CD14-positive monocyte (primary cell): Measurements from ENCODE around the gene BUD31. TPM values are rescaled to one million over a fixed set of nuclear protein-coding genes. Genes with fewer than 3 reads are reported as not detected.
"Not testable (repeated sequence)": the region's sequence is repeated elsewhere in the genome, so short reads cannot be mapped to it uniquely, and the experiment has no call there.

Source experiments
- DNase-seq, 3 donors: peaks; one replicate each; pipeline ENCODE4 v3.0.0-alpha.2; 2011 to 2022
- H2AFZ ChIP-seq: 2 replicates; pipeline ENCODE4 v1.6.0; 2012; ENCODE audit warnings: mild to moderate bottlenecking, low read depth, low read length, inconsistent platforms; ENCODE audit not compliant: insufficient read depth, poor library complexity, severe bottlenecking
- H3K27ac ChIP-seq, 2 donors: 1 replicate in 1 of 2; 2 replicates in 1 of 2; pipeline ENCODE4 v1.5.1; 2012 to 2013; ENCODE audit warnings: low read length in 2 of 2, control low read depth in 1 of 2, inconsistent platforms in 1 of 2, low read depth in 1 of 2, mild to moderate bottlenecking in 1 of 2
- H3K27me3 ChIP-seq, 2 donors: one replicate each; pipeline versions ENCODE4 v1.6.0 to v1.6.1; 2011 to 2013; ENCODE audit warnings: low read length in 2 of 2; ENCODE audit not compliant: control insufficient read depth in 2 of 2, insufficient read depth in 2 of 2
- H3K36me3 ChIP-seq, 2 donors: replicated peaks in 1 of 2; 1 replicate in 1 of 2; 2 replicates in 1 of 2; pipeline versions ENCODE4 v1.5.1 to v1.6.1; 2012 to 2013; ENCODE audit warnings: low read length in 2 of 2, control low read depth in 1 of 2, inconsistent platforms in 1 of 2, mild to moderate bottlenecking in 1 of 2; ENCODE audit not compliant: insufficient read depth in 2 of 2, control insufficient read depth in 1 of 2
- H3K4me1 ChIP-seq, 2 donors: 1 replicate in 1 of 2; 2 replicates in 1 of 2; pipeline versions ENCODE4 v1.5.1 to v1.6.1; 2012 to 2013; ENCODE audit warnings: low read length in 2 of 2, control low read depth in 1 of 2, inconsistent platforms in 1 of 2, mild to moderate bottlenecking in 1 of 2, moderate library complexity in 1 of 2; ENCODE audit not compliant: insufficient read depth in 2 of 2, control insufficient read depth in 1 of 2
- H3K4me2 ChIP-seq: replicated peaks from 2 replicates; pipeline ENCODE3; 2012; ENCODE audit warnings: low read length, moderate library complexity, mild to moderate bottlenecking; ENCODE audit not compliant: poor library complexity, severe bottlenecking; ENCODE audit errors: extremely low read depth
- H3K4me3 ChIP-seq, 3 experiments: fragments of 200-600 bp in 1 of 3; sonication (generic) in 1 of 3; replicated peaks in 1 of 3; 1 replicate in 2 of 3; 2 replicates in 1 of 3; pipeline ENCODE4 v1.5.1; 2011 to 2013; ENCODE audit warnings: low read length in 3 of 3, mild to moderate bottlenecking in 3 of 3, control low read depth in 2 of 3, low read depth in 2 of 3, inconsistent platforms in 1 of 3, moderate library complexity in 1 of 3
- H3K79me2 ChIP-seq: 2 replicates; pipeline ENCODE4 v1.6.0; 2012; ENCODE audit warnings: mild to moderate bottlenecking, control low read depth, inconsistent platforms, low read length, moderate library complexity; ENCODE audit not compliant: insufficient read depth
- H3K9ac ChIP-seq: 2 replicates; pipeline ENCODE4 v1.6.0; 2017; ENCODE audit warnings: low read length, mild to moderate bottlenecking; ENCODE audit not compliant: insufficient read depth, poor library complexity, severe bottlenecking
- H3K9me3 ChIP-seq, 2 donors: replicated peaks in 1 of 2; 1 replicate in 1 of 2; 2 replicates in 1 of 2; pipeline versions ENCODE4 v1.5.1 to v1.6.1; 2012 to 2013; ENCODE audit warnings: low read length in 2 of 2, control low read depth in 1 of 2; ENCODE audit not compliant: control insufficient read depth in 1 of 2, insufficient read depth in 1 of 2
- H4K20me1 ChIP-seq: 2 replicates; pipeline ENCODE4 v1.6.0; 2012; ENCODE audit warnings: mild to moderate bottlenecking, low read length, control low read depth, moderate library complexity; ENCODE audit not compliant: insufficient read depth
- H3K27ac Mint-ChIP-seq, 7 donors: one replicate each; pipeline ENCODE4 v1.8.0; 2020; ENCODE audit warnings: mild to moderate bottlenecking in 7 of 7, mixed read lengths in 7 of 7, moderate library complexity in 6 of 7, inconsistent platforms in 2 of 7
- H3K27me3 Mint-ChIP-seq, 3 donors: one replicate each; pipeline ENCODE4 v1.8.0; 2021 to 2022; ENCODE audit warnings: low read depth in 3 of 3, mild to moderate bottlenecking in 3 of 3, mixed read lengths in 3 of 3, moderate library complexity in 3 of 3, inconsistent platforms in 1 of 3
- H3K36me3 Mint-ChIP-seq, 2 donors: one replicate each; pipeline ENCODE4 v1.8.0; 2020; ENCODE audit warnings: mixed read lengths in 2 of 2, inconsistent platforms in 1 of 2, mild to moderate bottlenecking in 1 of 2
- H3K4me1 Mint-ChIP-seq: one replicate; pipeline ENCODE4 v1.8.0; 2020; ENCODE audit warnings: mild to moderate bottlenecking, mixed read lengths
- H3K4me3 Mint-ChIP-seq, 2 donors: one replicate each; pipeline ENCODE4 v1.8.0; 2020; ENCODE audit warnings: mild to moderate bottlenecking in 2 of 2, mixed read lengths in 2 of 2, moderate library complexity in 1 of 2
- H3K9me3 Mint-ChIP-seq, 7 donors: one replicate each; pipeline ENCODE4 v1.8.0; 2020 to 2022; ENCODE audit warnings: mixed read lengths in 7 of 7, mild to moderate bottlenecking in 6 of 7, moderate library complexity in 6 of 7, inconsistent platforms in 2 of 7
- WGBS: methylation state at CpG from one replicate; pipeline ENCODE4 v1.1.5; 2013; ENCODE audit warnings: missing lambda C conversion rate; ENCODE audit not compliant: insufficient coverage; 5-methylcytosine and 5-hydroxymethylcytosine counted together
- intact Hi-C, 2 donors: fragments of 100-400 bp; cut with micrococcal nuclease; formaldehyde crosslinking; loops; one replicate each; pipeline versions ENCODE4 v1.15.0 to v1.15.1; 2023
- polyA plus RNA-seq, 3 donors: library from polyadenylated mRNA; depleted of rRNA in 1 of 3; unstranded in 2 of 3; stranded (reverse) in 1 of 3; fragments of 300-500 nt in 2 of 3; fragments of >200 nt in 1 of 3; fragmentation: Illumina TruSeq in 2 of 3; gene quantifications; 1 replicate in 2 of 3; 2 replicates in 1 of 3; pipeline ENCODE4 v1.2.3, GENCODE V29; 2012 to 2021
- TF ChIP-seq, protein P1 (sequence below): fragments of 200-600 bp; IDR thresholded peaks from one replicate; pipeline ENCODE4 v1.8.0; 2022; ENCODE audit warnings: antibody characterized with exemption, mild to moderate bottlenecking

BUD31 gene
- polyA plus RNA-seq, 3 donors = 34.3 to 256 (median 241) TPM

DNA sequence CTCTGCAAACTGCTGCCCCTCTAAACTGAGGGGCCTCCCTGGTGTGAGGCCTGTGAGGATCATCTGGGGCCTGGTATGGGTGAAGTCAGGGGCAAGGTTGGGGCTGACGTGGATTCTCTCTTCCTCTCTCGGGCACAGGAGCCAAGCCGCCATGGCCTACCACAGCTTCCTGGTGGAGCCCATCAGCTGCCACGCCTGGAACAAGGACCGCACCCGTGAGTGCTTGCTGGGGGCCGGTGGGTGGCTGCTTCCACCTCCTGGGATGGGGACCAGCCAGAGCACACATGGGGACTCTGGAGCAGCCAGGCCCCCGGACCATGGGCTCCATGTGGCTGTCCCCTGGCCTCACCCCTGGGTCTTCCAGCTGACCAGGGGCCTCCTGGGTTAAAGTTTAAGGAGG, 23.2 kb upstream of the BUD31 start:
- no peaks in the 10 kb centered on the region for H3K9me3 ChIP-seq
- Mint-ChIP-seq H3K4me1 (peaks cover 47% of the 10 kb centered on the region), H3K4me3 (no peak overlapping the region), H3K9me3 (no peaks in the 10 kb centered on the region), H3K36me3 (peaks cover 44 to 90% of the 10 kb centered on the region in 2 donors), H3K27ac (peak overlapping the region; percentile 65 to 88 (median 77)), H3K27me3 (peaks cover 0 to 3% (median 0%) of the 10 kb centered on the region in 3 donors)
- TF ChIP-seq, protein P1, sequence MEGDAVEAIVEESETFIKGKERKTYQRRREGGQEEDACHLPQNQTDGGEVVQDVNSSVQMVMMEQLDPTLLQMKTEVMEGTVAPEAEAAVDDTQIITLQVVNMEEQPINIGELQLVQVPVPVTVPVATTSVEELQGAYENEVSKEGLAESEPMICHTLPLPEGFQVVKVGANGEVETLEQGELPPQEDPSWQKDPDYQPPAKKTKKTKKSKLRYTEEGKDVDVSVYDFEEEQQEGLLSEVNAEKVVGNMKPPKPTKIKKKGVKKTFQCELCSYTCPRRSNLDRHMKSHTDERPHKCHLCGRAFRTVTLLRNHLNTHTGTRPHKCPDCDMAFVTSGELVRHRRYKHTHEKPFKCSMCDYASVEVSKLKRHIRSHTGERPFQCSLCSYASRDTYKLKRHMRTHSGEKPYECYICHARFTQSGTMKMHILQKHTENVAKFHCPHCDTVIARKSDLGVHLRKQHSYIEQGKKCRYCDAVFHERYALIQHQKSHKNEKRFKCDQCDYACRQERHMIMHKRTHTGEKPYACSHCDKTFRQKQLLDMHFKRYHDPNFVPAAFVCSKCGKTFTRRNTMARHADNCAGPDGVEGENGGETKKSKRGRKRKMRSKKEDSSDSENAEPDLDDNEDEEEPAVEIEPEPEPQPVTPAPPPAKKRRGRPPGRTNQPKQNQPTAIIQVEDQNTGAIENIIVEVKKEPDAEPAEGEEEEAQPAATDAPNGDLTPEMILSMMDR = no peak
- no peaks in the 10 kb centered on the region for H3K27me3 ChIP-seq
- no peak overlapping the region for H3K4me3 ChIP-seq
- no peak for DNase-seq
- peaks cover 99% of the 10 kb centered on the region for H4K20me1 ChIP-seq
- H3K4me1 ChIP-seq = peaks cover 42 to 64% of the 10 kb centered on the region in 2 donors
- H3K79me2 ChIP-seq = peaks cover 97% of the 10 kb centered on the region
- intact Hi-C loops = no loop called here
- H2AFZ ChIP-seq = no peak overlapping the region
- 11% methylated on average over 8 of the region's 8 CpGs for WGBS
- peak overlapping the region; percentile 12 for H3K9ac ChIP-seq
- peak overlapping the region; percentile 62 to 72 for H3K27ac ChIP-seq
- H3K36me3 ChIP-seq = peaks cover 79 to 88% of the 10 kb centered on the region in 2 donors
- peak overlapping the region; percentile 27 for H3K4me2 ChIP-seq

DNA sequence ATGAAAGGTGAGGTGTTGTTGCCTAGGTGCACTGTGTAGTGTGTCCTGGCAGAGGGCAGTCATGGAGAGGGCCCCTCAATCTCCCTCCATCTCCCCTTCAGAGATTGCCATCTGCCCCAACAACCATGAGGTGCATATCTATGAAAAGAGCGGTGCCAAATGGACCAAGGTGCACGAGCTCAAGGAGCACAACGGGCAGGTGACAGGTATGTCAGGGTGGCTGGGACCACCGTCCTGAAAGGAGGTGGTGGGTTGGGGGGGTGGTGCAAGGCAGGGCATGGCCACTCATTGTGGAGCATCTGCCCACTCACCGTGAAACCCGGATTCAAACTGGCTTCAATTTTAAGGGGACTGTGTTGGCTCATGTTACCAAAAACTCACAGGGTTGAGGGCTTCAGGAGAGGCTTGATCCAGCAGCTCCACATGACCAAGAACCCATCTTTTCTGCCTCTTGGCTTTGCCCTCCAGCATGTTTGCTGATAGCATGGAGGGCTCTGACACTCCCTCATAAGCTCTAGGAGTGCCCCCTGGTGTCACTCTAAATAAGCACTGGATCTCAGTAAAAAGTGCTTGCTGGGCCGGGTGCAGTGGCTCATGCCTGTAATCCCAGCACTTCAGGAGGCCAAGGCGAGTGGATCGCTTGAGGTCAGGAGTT, 22.1 kb upstream of the BUD31 start:
- no peak overlapping the region for H2AFZ ChIP-seq
- no peaks in the 10 kb centered on the region for H3K9me3 ChIP-seq
- peaks cover 0 to 3% (median 0%) of the 10 kb centered on the region in 3 donors for H3K27me3 Mint-ChIP-seq
- no peak overlapping the region for H3K9ac ChIP-seq
- H3K27me3 ChIP-seq = no peaks in the 10 kb centered on the region
- H3K4me1 Mint-ChIP-seq = peaks cover 44% of the 10 kb centered on the region
- intact Hi-C loops = no loop called here
- TF ChIP-seq, protein P1 = peak; percentile 63
- peaks cover 31 to 64% of the 10 kb centered on the region in 2 donors for H3K4me1 ChIP-seq
- H3K27ac ChIP-seq = peak overlapping the region; percentile 16 to 40
- H3K4me3 Mint-ChIP-seq = no peak overlapping the region
- peak; percentile 44 to 66 (median 62) for DNase-seq
- no peak overlapping the region for H3K4me2 ChIP-seq
- H4K20me1 ChIP-seq = peaks cover 99% of the 10 kb centered on the region
- 91% methylated on average over 2 of the region's 9 CpGs for WGBS
- H3K36me3 ChIP-seq = peaks cover 80 to 92% of the 10 kb centered on the region in 2 donors
- H3K27ac Mint-ChIP-seq = peak overlapping the region; percentile 49 to 91 (median 83)
- H3K9me3 Mint-ChIP-seq = no peaks in the 10 kb centered on the region
- peaks cover 50 to 93% of the 10 kb centered on the region in 2 donors for H3K36me3 Mint-ChIP-seq
- H3K4me3 ChIP-seq = no peak overlapping the region
- H3K79me2 ChIP-seq = peaks cover 97% of the 10 kb centered on the region

DNA sequence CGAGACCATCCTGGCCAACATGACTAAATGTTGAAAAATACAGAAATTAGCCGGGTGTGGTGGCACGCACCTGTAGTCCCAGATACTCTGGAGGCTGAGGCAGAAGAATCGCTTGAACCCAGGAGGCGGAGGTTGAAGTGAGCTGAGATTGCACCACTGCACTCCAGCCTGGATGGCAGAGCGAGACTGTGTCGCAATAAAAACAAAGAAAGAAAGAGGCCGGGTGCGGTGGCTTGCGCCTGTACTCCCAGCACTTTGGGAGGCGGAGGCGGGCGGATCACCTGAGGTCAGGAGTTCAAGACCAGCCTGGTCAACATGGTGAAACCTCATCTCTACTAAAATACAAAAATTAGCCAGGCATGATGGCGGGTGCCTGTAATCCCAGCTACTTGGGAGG, 21.5 kb upstream of the BUD31 start:
- DNase-seq, intact Hi-C loops, H3K27me3 ChIP-seq, H3K4me3 ChIP-seq, H3K9ac ChIP-seq, H2AFZ ChIP-seq, H3K9me3 Mint-ChIP-seq, H3K4me3 Mint-ChIP-seq, H3K4me2 ChIP-seq, H3K9me3 ChIP-seq, H3K27me3 Mint-ChIP-seq: not testable (repeated sequence)
- Histone ChIP-seq H3K36me3 (peaks cover 81 to 92% of the 10 kb centered on the region in 2 donors), H3K27ac (peak overlapping the region in 1 of 2 donors; percentile 40), H4K20me1 (peaks cover 99% of the 10 kb centered on the region), H3K4me1 (peaks cover 31 to 64% of the 10 kb centered on the region in 2 donors), H3K79me2 (peaks cover 97% of the 10 kb centered on the region)
- WGBS = 81% methylated on average over 4 of the region's 14 CpGs
- H3K36me3 Mint-ChIP-seq = peaks cover 54 to 94% of the 10 kb centered on the region in 2 donors
- H3K27ac Mint-ChIP-seq = peak overlapping the region in 6 of 7 donors; percentile 70 to 91 (median 83)
- H3K4me1 Mint-ChIP-seq = peaks cover 45% of the 10 kb centered on the region
